HG03103 (cell line): ENCODE results near the gene FKBP2.

Experiments
- ATAC-seq: cut with Tn5 transposase; IDR thresholded peaks from one replicate; pipeline ENCODE4 v1.9.1; 2021; ENCODE audit warnings: low read depth; ENCODE audit not compliant: unreplicated experiment

Gene FKBP2

GRCh38 chr11:64278576-64279190, 37.8 kb downstream of the FKBP2 start:
- no peak for ATAC-seq

DNA sequence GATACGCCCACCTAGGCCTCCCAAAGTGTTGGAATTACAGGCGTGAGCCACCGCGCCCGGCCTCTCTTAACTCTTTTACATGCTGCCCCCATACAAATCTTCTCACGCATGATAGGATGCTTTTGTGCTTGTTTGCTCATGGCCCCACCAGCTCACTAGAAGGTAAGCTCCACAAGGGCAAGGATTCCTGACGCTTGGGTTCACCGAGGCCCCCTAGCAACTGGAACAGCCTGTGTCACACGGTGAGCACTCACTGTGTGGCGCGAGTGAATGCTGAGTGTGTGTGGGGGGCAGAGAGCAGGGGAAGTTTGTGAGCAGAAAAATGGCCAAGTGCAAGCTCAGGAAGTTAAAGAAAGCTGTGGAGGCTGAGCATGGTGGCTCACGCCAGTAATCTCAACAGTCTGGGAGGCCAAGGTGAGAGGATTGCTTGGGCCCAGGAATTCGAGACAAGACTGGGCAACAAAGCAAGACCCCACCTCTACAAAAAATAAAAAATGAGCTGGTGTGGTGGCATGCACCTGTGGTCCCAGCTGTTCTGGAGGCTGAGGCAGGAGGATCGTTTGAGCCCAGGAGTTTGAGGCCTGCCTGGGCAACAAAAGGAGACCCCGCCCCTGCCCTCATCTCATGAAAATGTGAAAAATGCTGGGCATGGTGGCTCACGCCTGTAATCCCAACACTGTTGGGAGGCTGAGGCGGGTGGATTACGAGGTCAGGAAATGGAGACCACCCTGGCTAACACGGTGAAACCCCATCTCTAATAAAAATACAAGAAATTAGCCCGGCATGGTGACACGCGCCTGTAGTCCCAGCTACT, 41.3 kb downstream of the FKBP2 start:
- no peak for ATAC-seq

DNA sequence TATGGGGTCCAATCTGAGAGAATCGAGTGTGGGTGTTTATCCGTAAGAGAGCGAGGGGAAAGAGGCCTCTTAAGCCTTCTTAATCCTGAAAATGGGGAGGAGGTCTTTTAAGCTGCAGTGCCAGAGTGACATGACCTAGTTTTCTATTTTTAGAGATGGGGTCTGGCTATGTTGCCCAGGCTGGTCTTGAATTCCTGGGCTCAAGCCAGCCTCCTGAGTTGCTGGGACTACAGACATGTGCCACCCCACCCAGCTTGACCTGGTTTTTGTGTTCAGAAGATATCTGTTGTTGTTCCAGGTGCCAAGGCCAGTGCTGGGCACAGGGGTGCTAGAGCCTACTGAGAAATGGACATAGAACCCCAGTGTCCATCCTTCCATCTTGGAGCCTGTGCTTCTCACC, 42.2 kb downstream of the FKBP2 start:
- ATAC-seq: no peak

- peak; percentile 47 for ATAC-seq
These were observed 43.4 kb downstream of the FKBP2 start, which contains the start of gene BAD for GRCh38 chr11:64284048-64284961. Gene BAD (minus strand): TSS chr11:64284665. CDS start chr11:64284368, 297 bp downstream.

GRCh38 chr11:64284962-64285884, 44.3 kb downstream of the FKBP2 start, which contains the start of gene GPR137:
Gene GPR137 (plus strand): TSS chr11:64285848. CDS start chr11:64286525, 677 bp downstream.
- peak; percentile 41 for ATAC-seq

- no peak for ATAC-seq
These were observed 45.2 kb downstream of the FKBP2 start for GRCh38 chr11:64285885-64286800.

DNA sequence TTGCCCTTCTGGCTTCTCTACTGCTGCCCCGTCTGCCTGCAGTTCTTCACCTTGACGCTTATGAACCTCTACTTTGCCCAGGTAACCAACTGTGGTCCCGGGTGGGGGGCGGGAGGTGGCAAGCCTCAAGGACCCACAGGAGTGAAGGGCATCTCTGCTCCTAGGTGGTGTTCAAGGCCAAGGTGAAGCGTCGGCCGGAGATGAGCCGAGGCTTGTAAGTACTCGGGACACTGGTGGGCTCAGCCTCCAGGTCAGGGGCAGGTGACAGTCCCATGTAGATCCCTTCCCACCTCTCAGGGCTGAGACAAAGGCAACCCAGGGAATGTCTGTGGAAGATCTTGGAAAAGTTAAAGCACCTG, 45.9 kb downstream of the FKBP2 start:
- ATAC-seq: no peak

DNA sequence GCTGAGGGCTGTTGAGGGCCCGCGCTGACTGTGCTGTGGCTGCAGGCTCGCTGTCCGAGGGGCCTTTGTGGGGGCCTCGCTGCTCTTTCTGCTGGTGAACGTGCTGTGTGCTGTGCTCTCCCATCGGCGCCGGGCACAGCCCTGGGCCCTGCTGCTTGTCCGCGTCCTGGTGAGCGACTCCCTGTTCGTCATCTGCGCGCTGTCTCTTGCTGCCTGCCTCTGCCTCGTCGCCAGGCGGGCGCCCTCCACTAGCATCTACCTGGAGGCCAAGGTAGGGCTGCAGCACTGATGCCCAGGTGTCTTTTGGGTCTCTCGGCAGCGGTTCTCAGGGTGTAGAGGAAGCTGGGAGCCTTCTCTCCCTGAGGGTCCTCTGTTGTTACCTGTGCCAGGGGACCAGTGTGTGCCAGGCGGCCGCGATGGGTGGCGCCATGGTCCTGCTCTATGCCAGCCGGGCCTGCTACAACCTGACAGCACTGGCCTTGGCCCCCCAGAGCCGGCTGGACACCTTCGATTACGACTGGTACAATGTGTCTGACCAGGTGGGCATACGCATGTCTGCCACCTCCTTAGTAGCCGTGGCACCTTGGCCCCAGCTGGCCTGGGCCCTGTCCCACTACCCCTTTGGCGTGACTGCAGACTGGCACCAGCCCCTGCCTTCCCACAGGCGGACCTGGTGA, 46.9 kb downstream of the FKBP2 start:
- no peak for ATAC-seq

DNA sequence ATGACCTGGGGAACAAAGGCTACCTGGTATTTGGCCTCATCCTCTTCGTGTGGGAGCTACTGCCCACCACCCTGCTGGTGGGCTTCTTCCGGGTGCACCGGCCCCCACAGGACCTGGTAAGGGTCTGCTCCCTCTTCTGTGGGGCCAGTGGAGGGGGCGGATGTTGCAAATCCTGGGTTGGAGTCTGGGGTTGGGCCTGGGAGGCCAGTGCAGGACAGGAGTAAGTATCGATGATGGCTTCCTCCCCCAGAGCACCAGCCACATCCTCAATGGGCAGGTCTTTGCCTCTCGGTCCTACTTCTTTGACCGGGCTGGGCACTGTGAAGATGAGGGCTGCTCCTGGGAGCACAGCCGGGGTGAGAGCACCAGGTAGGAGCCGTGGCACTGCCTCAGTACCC, 47.5 kb downstream of the FKBP2 start:
- no peak for ATAC-seq

- no peak for ATAC-seq
These were observed 48.2 kb downstream of the FKBP2 start for GRCh38 chr11:64289002-64289564.

DNA sequence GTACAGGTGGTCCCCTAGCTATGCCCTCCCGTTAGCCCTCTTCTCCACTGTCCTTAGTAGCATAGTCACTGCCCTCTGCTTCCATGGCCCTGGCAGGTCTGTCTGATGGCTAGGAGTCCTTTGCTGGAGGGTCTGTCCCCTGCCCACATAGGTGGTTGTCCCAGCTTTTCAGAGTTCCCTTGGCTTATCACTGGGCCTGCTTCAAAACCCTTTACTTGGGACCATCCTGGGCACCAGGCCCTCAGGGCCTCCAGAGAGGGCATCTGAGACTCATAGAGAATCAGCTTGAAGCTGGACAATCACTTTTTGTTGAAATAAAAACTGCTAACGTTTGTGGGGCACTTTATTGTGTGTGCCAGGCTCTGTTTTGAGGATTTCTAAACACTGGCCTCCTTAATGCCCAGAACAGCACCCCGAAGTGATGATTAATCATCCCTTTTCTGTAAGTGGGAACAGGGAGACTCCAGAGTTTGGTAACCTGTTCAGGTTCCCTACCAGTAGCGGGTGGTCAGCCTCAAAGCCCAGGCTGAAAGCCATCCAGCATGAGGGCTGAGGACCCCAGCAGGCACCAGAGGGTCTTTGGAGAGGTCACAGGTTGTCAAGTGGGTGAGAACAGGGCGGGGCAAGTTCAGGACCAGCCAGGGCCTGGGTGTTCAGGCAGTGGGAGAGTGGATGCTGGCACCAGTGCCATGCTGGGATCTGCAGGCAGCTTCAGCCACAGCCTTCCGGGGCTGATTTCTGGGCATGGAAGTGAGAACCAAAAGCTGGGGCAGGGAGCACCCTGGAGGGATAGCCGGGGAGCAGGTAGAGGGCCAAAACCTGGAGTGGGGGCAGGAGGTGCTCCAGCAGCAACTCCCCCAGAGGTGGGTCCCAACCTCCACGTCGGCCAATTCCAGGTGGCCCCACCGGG, 49.7 kb downstream of the FKBP2 start:
- ATAC-seq: no peak

GRCh38 chr11:64291262-64291751, 50.4 kb downstream of the FKBP2 start, which contains the start of gene KCNK4:
Gene KCNK4 (plus strand): TSS chr11:64291302. CDS start chr11:64293019, 1,717 bp downstream.
- ATAC-seq: no peak

GRCh38 chr11:64291752-64292459, 51.0 kb downstream of the FKBP2 start:
- no peak for ATAC-seq

GRCh38 chr11:64292460-64293254, 51.8 kb downstream of the FKBP2 start:
- ATAC-seq: no peak
